ENCODE data around the gene MORC4. TPM values are rescaled to one million over a fixed set of nuclear protein-coding genes. Genes with fewer than 3 reads are reported as not detected.

Gene MORC4
- total RNA-seq, 3 donors from 2014 or later, result 17.3 to 19.7 (median 18.2) TPM

- H3K4me1 ChIP-seq, result no peaks in the 10 kb centered on the region
Observed at GRCh38 chrX:106964290-106964689, 35.7 kb downstream of the MORC4 start.

GRCh38 chrX:106963111-106963510, 36.9 kb downstream of the MORC4 start:
- Histone ChIP-seq H3K36me3 (no peaks in the 10 kb centered on the region), H3K27ac (no peak overlapping the region), H3K27me3 (peaks cover 0 to 20% of the 10 kb centered on the region in 2 donors), H3K4me3 (no peak overlapping the region), H3K9me3 (peaks cover 0 to 7% of the 10 kb centered on the region in 2 donors), H3K4me1 (no peaks in the 10 kb centered on the region)
- intact Hi-C loops (cut with DNase I; ENCODE audit: low total_unique reads), result no loop called here
- no peak for TF ChIP-seq CTCF (IDR thresholded peaks at IDR 0.05)
- no peak for TF ChIP-seq POLR2A (IDR thresholded peaks at IDR 0.05)
- TF ChIP-seq POLR2AphosphoS5 (IDR thresholded peaks at IDR 0.05), result no peak
- DNase-seq (ENCODE audit: low spot score in 2 of 2), result no peak

More at GRCh38 chrX:106964290-106964689, 35.7 kb downstream of the MORC4 start:
- H3K9me3 ChIP-seq, result peaks cover 0 to 7% of the 10 kb centered on the region in 2 donors
- no peak overlapping the region for H3K4me3 ChIP-seq
- no peak for DNase-seq (ENCODE audit: low spot score in 2 of 2)
- H3K27ac ChIP-seq, result no peak overlapping the region
- TF ChIP-seq POLR2A (IDR thresholded peaks at IDR 0.05) (no peak), CTCF (IDR thresholded peaks at IDR 0.05) (no peak), POLR2AphosphoS5 (IDR thresholded peaks at IDR 0.05) (no peak)
- intact Hi-C loops (cut with DNase I; ENCODE audit: low total_unique reads), result no loop called here
- peaks cover 0 to 20% of the 10 kb centered on the region in 2 donors for H3K27me3 ChIP-seq
- H3K36me3 ChIP-seq, result no peaks in the 10 kb centered on the region

- H3K36me3 ChIP-seq, result no peaks in the 10 kb centered on the region
- H3K4me1 ChIP-seq, result no peaks in the 10 kb centered on the region
- H3K4me3 ChIP-seq, result no peak overlapping the region
- H3K27ac ChIP-seq, result no peak overlapping the region
- peaks cover 0 to 34% of the 10 kb centered on the region in 2 donors for H3K27me3 ChIP-seq
- DNase-seq (ENCODE audit: low spot score in 2 of 2), result no peak
- intact Hi-C loops (cut with DNase I; ENCODE audit: low total_unique reads), result no loop called here
- TF ChIP-seq CTCF (IDR thresholded peaks at IDR 0.05), result no peak
- peaks cover 0 to 7% of the 10 kb centered on the region in 2 donors for H3K9me3 ChIP-seq
Observed at GRCh38 chrX:106959901-106960300, 40.1 kb downstream of the MORC4 start.

GRCh38 chrX:106957856-106958255, 42.2 kb downstream of the MORC4 start:
- intact Hi-C loops (cut with DNase I; ENCODE audit: low total_unique reads), result no loop called here
- Histone ChIP-seq H3K4me3 (no peak overlapping the region), H3K27me3 (peaks cover 0 to 37% of the 10 kb centered on the region in 2 donors), H3K36me3 (no peaks in the 10 kb centered on the region), H3K9me3 (no peaks in the 10 kb centered on the region), H3K4me1 (no peaks in the 10 kb centered on the region), H3K27ac (no peak overlapping the region)
- TF ChIP-seq POLR2A (IDR thresholded peaks at IDR 0.05) (no peak), POLR2AphosphoS5 (IDR thresholded peaks at IDR 0.05) (no peak), CTCF (IDR thresholded peaks at IDR 0.05) (no peak)
- DNase-seq (ENCODE audit: low spot score in 2 of 2), result no peak

GRCh38 chrX:106955004-106955772, 44.8 kb downstream of the MORC4 start:
- H3K4me3 ChIP-seq, result no peak overlapping the region
- intact Hi-C loops (cut with DNase I; ENCODE audit: low total_unique reads), result no loop called here
- DNase-seq (ENCODE audit: low spot score in 2 of 2), result no peak
- H3K4me1 ChIP-seq, result no peaks in the 10 kb centered on the region
- no peaks in the 10 kb centered on the region for H3K36me3 ChIP-seq
- no peak overlapping the region for H3K27ac ChIP-seq
- TF ChIP-seq CTCF (IDR thresholded peaks at IDR 0.05), result no peak
- TF ChIP-seq POLR2A (IDR thresholded peaks at IDR 0.05), result no peak
- TF ChIP-seq POLR2AphosphoS5 (IDR thresholded peaks at IDR 0.05), result no peak
- no peaks in the 10 kb centered on the region for H3K9me3 ChIP-seq
- H3K27me3 ChIP-seq, result peaks cover 0 to 36% of the 10 kb centered on the region in 2 donors
